Measurements from ENCODE around the gene PIAS1. TPM values are rescaled to one million over a fixed set of nuclear protein-coding genes. Genes with fewer than 3 reads are reported as not detected.

PIAS1 gene
- polyA plus RNA-seq, 2 of the 4 experiments (the other 2 are of a cell fraction), result 23.2 to 49.5 TPM

DNA sequence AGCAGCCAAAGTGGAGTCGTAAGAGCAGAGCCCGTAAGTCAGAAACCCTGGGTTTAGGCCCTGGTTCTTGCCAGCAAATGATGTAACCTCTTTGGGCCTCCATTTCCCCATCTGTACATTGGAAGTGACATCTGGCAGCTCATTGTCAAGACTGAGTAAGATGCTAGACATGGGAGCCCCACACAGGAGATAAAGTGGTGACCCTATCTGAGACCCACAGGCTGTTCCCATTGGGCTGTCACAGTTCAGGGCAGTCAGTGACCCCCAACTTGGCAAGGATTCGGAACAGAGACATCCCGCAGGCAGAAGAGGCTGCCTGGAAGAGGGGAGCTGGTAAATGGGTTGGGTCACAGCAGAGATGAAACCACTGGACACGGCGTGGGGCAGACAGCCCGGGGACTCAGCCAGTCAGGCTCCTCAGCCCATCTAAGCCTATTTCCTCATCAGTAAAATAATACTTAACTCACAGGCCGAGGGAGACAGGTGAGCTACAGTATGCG is 173.6 kb downstream of the PIAS1 start:
- CTCF ChIA-PET, result interaction anchor here (1.0 to 2.1 kb wide), 6 partner anchors 9 to 648 kb away, joined by 3 to 10 read pairs (median 6); no protein-coding TSS in a partner anchor
- TF ChIP-seq HOXB13 (CRISPR knock-in tag; IDR thresholded peaks at IDR 0.05; ENCODE audit: low read depth), result no peak
- no peak for TF ChIP-seq HEYL (CRISPR knock-in tag; IDR thresholded peaks at IDR 0.05)
- TF ChIP-seq, protein P1, sequence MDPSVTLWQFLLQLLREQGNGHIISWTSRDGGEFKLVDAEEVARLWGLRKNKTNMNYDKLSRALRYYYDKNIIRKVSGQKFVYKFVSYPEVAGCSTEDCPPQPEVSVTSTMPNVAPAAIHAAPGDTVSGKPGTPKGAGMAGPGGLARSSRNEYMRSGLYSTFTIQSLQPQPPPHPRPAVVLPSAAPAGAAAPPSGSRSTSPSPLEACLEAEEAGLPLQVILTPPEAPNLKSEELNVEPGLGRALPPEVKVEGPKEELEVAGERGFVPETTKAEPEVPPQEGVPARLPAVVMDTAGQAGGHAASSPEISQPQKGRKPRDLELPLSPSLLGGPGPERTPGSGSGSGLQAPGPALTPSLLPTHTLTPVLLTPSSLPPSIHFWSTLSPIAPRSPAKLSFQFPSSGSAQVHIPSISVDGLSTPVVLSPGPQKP (IDR thresholded peaks at IDR 0.05; ENCODE audit: low read depth, low read length), result no peak
- TF ChIP-seq KDM1A (IDR thresholded peaks at IDR 0.05; ENCODE audit: low read depth), result no peak
- TF ChIP-seq, protein P2, sequence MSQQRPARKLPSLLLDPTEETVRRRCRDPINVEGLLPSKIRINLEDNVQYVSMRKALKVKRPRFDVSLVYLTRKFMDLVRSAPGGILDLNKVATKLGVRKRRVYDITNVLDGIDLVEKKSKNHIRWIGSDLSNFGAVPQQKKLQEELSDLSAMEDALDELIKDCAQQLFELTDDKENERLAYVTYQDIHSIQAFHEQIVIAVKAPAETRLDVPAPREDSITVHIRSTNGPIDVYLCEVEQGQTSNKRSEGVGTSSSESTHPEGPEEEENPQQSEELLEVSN (IDR thresholded peaks at IDR 0.05; ENCODE audit: borderline replicate concordance, low read depth), result no peak
- TF ChIP-seq RAD21 (conservative IDR thresholded peaks at IDR 0.05 in 1 of 2, IDR thresholded peaks at IDR 0.05 in 1 of 2), result no peak
- no peak for TF ChIP-seq ZC3H11A (IDR thresholded peaks at IDR 0.05)
- TF ChIP-seq ZNF302 (CRISPR knock-in tag; IDR thresholded peaks at IDR 0.05), result no peak
- TF ChIP-seq, protein P3, sequence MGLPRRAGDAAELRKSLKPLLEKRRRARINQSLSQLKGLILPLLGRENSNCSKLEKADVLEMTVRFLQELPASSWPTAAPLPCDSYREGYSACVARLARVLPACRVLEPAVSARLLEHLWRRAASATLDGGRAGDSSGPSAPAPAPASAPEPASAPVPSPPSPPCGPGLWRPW (IDR thresholded peaks at IDR 0.05), result no peak
- no peak for TF ChIP-seq FOSB (CRISPR knock-in tag; IDR thresholded peaks at IDR 0.05)
- no peak for TF ChIP-seq RNF2 (IDR thresholded peaks at IDR 0.05; ENCODE audit: borderline replicate concordance, low read depth)
- TF ChIP-seq, protein P4, sequence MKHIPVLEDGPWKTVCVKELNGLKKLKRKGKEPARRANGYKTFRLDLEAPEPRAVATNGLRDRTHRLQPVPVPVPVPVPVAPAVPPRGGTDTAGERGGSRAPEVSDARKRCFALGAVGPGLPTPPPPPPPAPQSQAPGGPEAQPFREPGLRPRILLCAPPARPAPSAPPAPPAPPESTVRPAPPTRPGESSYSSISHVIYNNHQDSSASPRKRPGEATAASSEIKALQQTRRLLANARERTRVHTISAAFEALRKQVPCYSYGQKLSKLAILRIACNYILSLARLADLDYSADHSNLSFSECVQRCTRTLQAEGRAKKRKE (CRISPR knock-in tag; IDR thresholded peaks at IDR 0.05; ENCODE audit: low read depth), result no peak
- TF ChIP-seq CBX2 (IDR thresholded peaks at IDR 0.05; ENCODE audit: borderline replicate concordance, low read depth), result no peak
- no peak for TF ChIP-seq ZFP36 (IDR thresholded peaks at IDR 0.05; ENCODE audit: borderline replicate concordance, partially characterized antibody)
- TF ChIP-seq SMC3 (IDR thresholded peaks at IDR 0.05), result no peak
- peak overlapping the region; percentile 80 for H3K4me2 ChIP-seq
- no peak for DNase-seq (ENCODE audit: low read depth in 1 of 2, low spot score in 1 of 2)
- peaks cover 23% of the 10 kb centered on the region for H3K4me1 ChIP-seq
- peak overlapping the region; percentile 67; the same call in 2 of the 3 replicates for H3K4me3 ChIP-seq
- no peak for ATAC-seq
- 83% methylated on average over 9 of the region's 9 CpGs for WGBS (ENCODE audit: missing lambda C conversion rate)
- H3K27ac ChIP-seq, result peak overlapping the region in 1 of 2 experiments; percentile 94; a peak in 3 of 6 replicates
- POLR2A ChIA-PET, result interaction anchor here (0.6 to 2.7 kb wide), 2 partner anchors 50 to 163 kb away, joined by 6 to 12 read pairs; partner anchors contain the start of gene FEM1B
- H3K9me3 ChIP-seq, result no peaks in the 10 kb centered on the region
- FAIRE-seq, result no peak

DNA sequence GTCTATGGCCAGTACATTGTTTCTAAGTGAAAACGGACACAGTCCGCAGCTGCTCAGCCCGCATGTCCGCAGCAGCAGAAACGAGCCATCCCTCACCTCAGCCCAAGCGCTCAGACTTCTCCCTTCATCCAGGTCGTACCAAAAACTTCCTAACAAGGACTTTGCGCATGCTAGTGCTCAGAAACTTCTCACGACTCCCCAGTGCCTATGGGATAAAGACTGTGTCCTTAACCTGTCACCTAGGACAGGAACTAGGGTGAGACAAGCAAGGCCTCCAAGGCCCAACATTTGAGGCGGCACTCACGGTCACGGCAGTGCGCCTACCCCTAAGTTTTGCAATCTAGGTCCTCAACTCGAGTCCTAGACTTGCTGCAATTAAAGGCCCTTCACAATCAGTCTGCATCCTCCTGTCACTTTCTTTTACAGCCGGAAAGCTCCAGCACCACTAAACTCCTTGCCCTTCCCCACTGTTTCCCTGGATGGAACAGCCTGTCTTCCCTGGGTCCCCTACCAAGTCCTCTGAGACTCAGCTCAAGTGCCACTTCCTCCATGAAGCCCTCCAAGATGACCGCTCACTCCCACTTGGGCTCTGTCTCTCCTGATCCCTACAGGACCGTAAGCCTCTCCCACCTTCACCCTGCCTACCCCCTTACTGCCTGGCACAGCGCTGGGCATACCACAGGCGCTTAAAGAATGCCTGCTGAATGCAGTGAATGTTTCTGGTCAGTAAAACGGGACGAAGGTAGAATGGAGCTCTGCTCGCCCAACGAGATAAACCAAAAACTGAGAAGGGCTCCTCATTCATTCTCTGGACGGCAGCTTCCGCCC is 174.2 kb downstream of the PIAS1 start:
- peak; percentile 2 to 13; a peak in 3 of 6 replicates for ATAC-seq
- peak in 1 of 2 experiments; percentile 26 for DNase-seq (ENCODE audit: low read depth in 1 of 2, low spot score in 1 of 2)

DNA sequence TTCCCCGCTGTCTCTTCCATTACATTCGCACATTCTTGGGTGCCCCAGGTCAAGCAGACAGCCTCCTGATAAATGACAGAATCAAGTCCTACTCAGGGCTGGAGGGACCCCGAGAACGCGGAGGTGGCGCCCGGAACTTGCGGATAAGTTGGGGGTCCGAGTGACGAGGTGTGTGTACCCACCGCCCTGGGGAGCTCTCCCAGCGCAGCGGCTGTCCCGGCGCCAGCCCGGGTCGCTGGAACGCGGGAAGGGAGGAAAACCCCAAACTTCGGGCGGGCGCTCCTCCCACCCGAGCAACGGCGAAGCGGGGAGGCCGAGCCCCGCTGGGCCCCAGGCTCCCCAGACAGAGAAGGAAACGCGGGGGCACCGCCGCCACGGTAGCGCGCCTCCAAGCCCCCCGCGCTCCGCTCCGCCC is 174.9 kb downstream of the PIAS1 start:
- ChIA-PET POLR2A (interaction anchor here (0.6 to 2.7 kb wide), 3 partner anchors 9 to 582 kb away, joined by 5 to 12 read pairs (median 6); partner anchors contain the start of gene FEM1B), CTCF (interaction anchor here (0.6 to 2.1 kb wide), 5 partner anchors 10 to 267 kb away, joined by 3 to 8 read pairs (median 6); no protein-coding TSS in a partner anchor)
- WGBS (ENCODE audit: missing lambda C conversion rate), result under 1% methylated on average over 30 of the region's 39 CpGs
- H3K4me1 ChIP-seq, result peaks cover 25% of the 10 kb centered on the region
- H3K27ac ChIP-seq, result peak overlapping the region; percentile 94 to 96
- no peaks in the 10 kb centered on the region for H3K9me3 ChIP-seq
- FAIRE-seq (no peak), DNase-seq (ENCODE audit: low read depth in 1 of 2, low spot score in 1 of 2) (peak in 1 of 2 experiments; percentile 19), ATAC-seq (peak; percentile 8 to 46; a peak in 4 of 6 replicates)
- TF ChIP-seq ZC3H11A (IDR thresholded peaks at IDR 0.05) (0 out of 2 replicates have a peak, but pooled peaks have one; percentile 9), PHF8 (IDR thresholded peaks at IDR 0.05; ENCODE audit: borderline replicate concordance, low read depth) (peak; percentile 54; the same call in 1 of the 2 replicates), TFCP2L1 (CRISPR knock-in tag; IDR thresholded peaks at IDR 0.05) (peak; percentile 28; the same call in 1 of the 2 replicates), MAFK (IDR thresholded peaks at IDR 0.05; ENCODE audit: partially characterized antibody) (no peak), POLR2AphosphoS2 (conservative IDR thresholded peaks at IDR 0.05; ENCODE audit: low read length) (no peak)
- H3K4me2 ChIP-seq, result peak overlapping the region; percentile 80
- H3K4me3 ChIP-seq, result peak overlapping the region; percentile 67

More for the DNA sequence above, 174.2 kb downstream of the PIAS1 start:
- ChIA-PET POLR2A (interaction anchor here (0.6 to 2.7 kb wide), 2 partner anchors 49 to 163 kb away, joined by 6 to 12 read pairs; partner anchors contain the start of gene FEM1B), CTCF (interaction anchor here (1.3 to 2.1 kb wide), 4 partner anchors 10 to 78 kb away, joined by 4 to 8 read pairs (median 6); no protein-coding TSS in a partner anchor)
- no peak for FAIRE-seq
- no peak for TF ChIP-seq EHMT2 (IDR thresholded peaks at IDR 0.05; ENCODE audit: low read depth)
- TF ChIP-seq ZFP36 (IDR thresholded peaks at IDR 0.05; ENCODE audit: borderline replicate concordance, partially characterized antibody), result peak; percentile 99
- Histone ChIP-seq H3K4me1 (peaks cover 25% of the 10 kb centered on the region), H3K4me3 (peak overlapping the region; percentile 67), H3K9me3 (no peaks in the 10 kb centered on the region), H3K27ac (peak overlapping the region; percentile 94 to 96), H3K4me2 (peak overlapping the region; percentile 80)
- WGBS (ENCODE audit: missing lambda C conversion rate), result 45% methylated on average over 25 of the region's 25 CpGs
